ENCODE measurements around the gene EGFR.

The EGFR gene

GRCh38 chr7:55140221-55140940, 121.6 kb downstream of the EGFR start:
- H3K36me3 ChIP-seq (ENCODE audit: control insufficient read depth in 2 of 2, insufficient read depth in 2 of 2, low read length in 2 of 2), result peaks cover 5 to 19% of the 10 kb centered on the region in 2 donors
- no peaks in the 10 kb centered on the region for H3K27me3 ChIP-seq (ENCODE audit: control insufficient read depth in 2 of 2, insufficient read depth in 2 of 2, low read length in 2 of 2)
- H3K9me3 ChIP-seq (ENCODE audit: control insufficient read depth in 2 of 2, low read length in 2 of 2), result no peaks in the 10 kb centered on the region
- H3K4me1 ChIP-seq (ENCODE audit: control insufficient read depth in 2 of 2, insufficient read depth in 2 of 2, low read length in 2 of 2), result no peaks in the 10 kb centered on the region
- no peak overlapping the region for H3K27ac ChIP-seq (ENCODE audit: low read depth in 2 of 2, low read length in 2 of 2)
- no peak overlapping the region for H3K9ac ChIP-seq (ENCODE audit: low read depth in 1 of 2, low read length in 2 of 2)
- H3K4me3 ChIP-seq (ENCODE audit: low read length in 2 of 2), result no peak overlapping the region

DNA sequence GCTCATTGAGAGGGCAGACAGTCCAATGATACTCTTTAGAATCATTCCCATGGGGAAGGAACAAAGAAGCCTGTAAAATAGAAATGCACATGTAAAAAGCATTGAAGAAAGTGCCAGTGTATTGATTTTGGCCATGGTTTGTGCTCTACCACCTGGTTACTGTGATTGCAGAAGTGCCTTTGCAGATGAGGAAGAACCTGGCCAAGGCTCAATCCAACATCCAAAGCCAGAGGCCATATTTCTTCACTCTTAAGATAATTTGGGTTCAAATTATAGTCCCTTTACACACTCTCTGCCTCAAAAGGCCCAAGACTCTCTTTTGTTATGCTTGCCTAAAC, 122.1 kb downstream of the EGFR start:
- no peaks in the 10 kb centered on the region for H3K4me1 ChIP-seq (ENCODE audit: control insufficient read depth in 2 of 2, insufficient read depth in 2 of 2, low read length in 2 of 2)
- no peaks in the 10 kb centered on the region for H3K27me3 ChIP-seq (ENCODE audit: control insufficient read depth in 2 of 2, insufficient read depth in 2 of 2, low read length in 2 of 2)
- no peak overlapping the region for H3K9ac ChIP-seq (ENCODE audit: low read depth in 1 of 2, low read length in 2 of 2)
- H3K9me3 ChIP-seq (ENCODE audit: control insufficient read depth in 2 of 2, low read length in 2 of 2), result no peaks in the 10 kb centered on the region
- peaks cover 5 to 20% of the 10 kb centered on the region in 2 donors for H3K36me3 ChIP-seq (ENCODE audit: control insufficient read depth in 2 of 2, insufficient read depth in 2 of 2, low read length in 2 of 2)
- H3K4me3 ChIP-seq (ENCODE audit: low read length in 2 of 2), result no peak overlapping the region
- no peak overlapping the region for H3K27ac ChIP-seq (ENCODE audit: low read depth in 2 of 2, low read length in 2 of 2)

DNA sequence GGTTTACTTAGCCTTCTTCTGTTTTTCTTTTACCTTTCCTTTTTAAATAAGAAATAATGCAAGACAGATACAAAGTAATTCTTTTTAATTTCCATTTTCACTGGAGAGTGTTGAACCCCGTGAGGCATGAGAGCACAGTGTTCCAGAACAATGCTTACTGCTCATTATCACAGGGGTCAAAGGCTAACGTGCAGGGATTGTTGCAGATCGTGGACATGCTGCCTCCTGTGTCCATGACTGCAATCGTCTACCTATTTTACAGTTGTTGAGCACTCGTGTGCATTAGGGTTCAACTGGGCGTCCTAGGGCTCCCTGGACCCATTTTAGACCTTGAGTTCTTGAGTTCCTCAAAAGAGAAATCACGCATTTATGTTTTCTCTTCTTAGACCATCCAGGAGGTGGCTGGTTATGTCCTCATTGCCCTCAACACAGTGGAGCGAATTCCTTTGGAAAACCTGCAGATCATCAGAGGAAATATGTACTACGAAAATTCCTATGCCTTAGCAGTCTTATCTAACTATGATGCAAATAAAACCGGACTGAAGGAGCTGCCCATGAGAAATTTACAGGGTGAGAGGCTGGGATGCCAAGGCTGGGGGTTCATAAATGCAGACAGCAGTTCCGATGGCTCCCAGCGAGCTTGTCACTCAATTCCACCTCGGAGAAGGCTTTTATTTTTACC, 124.2 kb downstream of the EGFR start:
- H3K4me1 ChIP-seq (ENCODE audit: control insufficient read depth in 2 of 2, insufficient read depth in 2 of 2, low read length in 2 of 2), result no peaks in the 10 kb centered on the region
- peaks cover 0 to 2% of the 10 kb centered on the region in 2 donors for H3K27me3 ChIP-seq (ENCODE audit: control insufficient read depth in 2 of 2, insufficient read depth in 2 of 2, low read length in 2 of 2)
- no peak overlapping the region for H3K9ac ChIP-seq (ENCODE audit: low read depth in 1 of 2, low read length in 2 of 2)
- H3K36me3 ChIP-seq (ENCODE audit: control insufficient read depth in 2 of 2, insufficient read depth in 2 of 2, low read length in 2 of 2), result peaks cover 19 to 35% of the 10 kb centered on the region in 2 donors
- H3K27ac ChIP-seq (ENCODE audit: low read depth in 2 of 2, low read length in 2 of 2), result no peak overlapping the region
- H3K9me3 ChIP-seq (ENCODE audit: control insufficient read depth in 2 of 2, low read length in 2 of 2), result no peaks in the 10 kb centered on the region
- H3K4me3 ChIP-seq (ENCODE audit: low read length in 2 of 2), result no peak overlapping the region

DNA sequence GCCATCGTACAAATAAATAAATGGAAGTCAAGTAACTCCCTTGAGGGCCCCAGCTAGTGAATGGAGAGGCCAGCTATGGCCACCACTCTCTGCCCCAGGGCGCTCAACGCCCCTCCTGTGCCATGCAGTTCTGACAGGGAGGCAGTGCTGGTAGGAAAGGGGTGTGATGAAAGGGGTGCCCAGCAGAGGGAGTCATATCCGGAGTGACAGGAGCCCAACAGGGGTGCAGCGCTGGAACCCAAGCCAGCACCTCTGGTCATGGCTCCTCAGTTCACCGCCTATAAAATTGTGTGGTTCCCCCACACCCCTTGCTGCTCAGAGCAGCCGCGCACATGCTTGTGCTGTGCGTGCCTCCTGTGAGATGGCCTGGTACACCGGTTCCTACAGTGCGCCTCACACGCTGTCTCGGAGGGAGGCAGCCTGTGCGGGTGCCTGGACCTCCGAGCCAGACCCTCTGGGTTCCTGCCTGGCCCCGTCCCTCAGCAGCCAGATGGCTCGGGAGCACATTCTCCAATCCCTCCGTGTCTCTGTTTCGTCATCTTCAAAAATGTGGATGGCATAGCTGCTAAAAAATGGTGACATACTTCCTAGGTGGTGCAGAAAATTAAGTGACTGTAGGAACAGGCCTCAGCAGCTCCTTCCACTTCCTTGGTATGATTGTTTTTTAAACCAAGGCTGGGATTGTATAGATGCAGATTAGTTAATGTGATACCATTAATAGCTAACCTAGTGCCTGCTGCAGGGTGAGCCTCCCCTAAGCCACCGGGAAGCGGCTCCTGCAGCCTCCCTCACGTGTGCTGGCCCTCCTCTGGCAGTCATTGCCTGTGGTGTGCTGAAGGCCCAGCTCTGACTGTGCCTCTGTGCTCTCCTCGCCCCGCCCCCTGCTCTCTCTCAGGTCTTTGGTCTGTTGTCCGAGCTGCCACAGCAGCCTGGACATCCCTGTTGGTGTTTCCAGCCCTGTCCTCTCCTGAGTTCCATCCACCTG, 125.8 kb downstream of the EGFR start:
- Histone ChIP-seq H3K9ac (ENCODE audit: low read depth in 1 of 2, low read length in 2 of 2) (no peak overlapping the region), H3K36me3 (ENCODE audit: control insufficient read depth in 2 of 2, insufficient read depth in 2 of 2, low read length in 2 of 2) (peaks cover 19 to 35% of the 10 kb centered on the region in 2 donors), H3K27ac (ENCODE audit: low read depth in 2 of 2, low read length in 2 of 2) (no peak overlapping the region)

DNA sequence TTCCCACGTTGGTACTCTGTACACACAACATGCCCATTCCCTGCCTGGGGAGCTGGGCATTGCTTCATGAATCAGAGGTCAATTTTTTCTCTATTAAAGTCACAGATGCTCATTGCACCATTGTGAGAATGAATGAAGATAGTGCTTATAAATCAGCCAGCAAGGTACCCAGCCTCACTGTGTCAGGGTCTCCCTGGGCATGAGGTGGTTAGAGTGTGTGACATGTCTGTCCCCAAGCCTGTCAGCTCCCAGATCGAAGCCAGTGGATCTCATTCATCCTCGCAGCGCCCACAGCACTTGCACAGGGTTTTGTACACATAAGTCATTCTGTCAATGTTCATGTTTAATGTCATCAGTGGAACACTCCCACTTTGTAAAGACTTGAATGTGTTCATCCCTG, 126.8 kb downstream of the EGFR start:
- Histone ChIP-seq H3K4me1 (ENCODE audit: control insufficient read depth in 2 of 2, insufficient read depth in 2 of 2, low read length in 2 of 2) (no peaks in the 10 kb centered on the region), H3K4me3 (ENCODE audit: low read length in 2 of 2) (no peak overlapping the region), H3K9me3 (ENCODE audit: control insufficient read depth in 2 of 2, low read length in 2 of 2) (no peaks in the 10 kb centered on the region), H3K36me3 (ENCODE audit: control insufficient read depth in 2 of 2, insufficient read depth in 2 of 2, low read length in 2 of 2) (peaks cover 24 to 36% of the 10 kb centered on the region in 2 donors), H3K9ac (ENCODE audit: low read depth in 1 of 2, low read length in 2 of 2) (no peak overlapping the region), H3K27ac (ENCODE audit: low read depth in 2 of 2, low read length in 2 of 2) (no peak overlapping the region), H3K27me3 (ENCODE audit: control insufficient read depth in 2 of 2, insufficient read depth in 2 of 2, low read length in 2 of 2) (peaks cover 0 to 2% of the 10 kb centered on the region in 2 donors)

More for the DNA sequence above, 125.8 kb downstream of the EGFR start:
- Histone ChIP-seq H3K4me1 (ENCODE audit: control insufficient read depth in 2 of 2, insufficient read depth in 2 of 2, low read length in 2 of 2) (no peaks in the 10 kb centered on the region), H3K27me3 (ENCODE audit: control insufficient read depth in 2 of 2, insufficient read depth in 2 of 2, low read length in 2 of 2) (peaks cover 0 to 2% of the 10 kb centered on the region in 2 donors), H3K4me3 (ENCODE audit: low read length in 2 of 2) (no peak overlapping the region), H3K9me3 (ENCODE audit: control insufficient read depth in 2 of 2, low read length in 2 of 2) (no peaks in the 10 kb centered on the region)

- Histone ChIP-seq H3K9me3 (ENCODE audit: control insufficient read depth in 2 of 2, low read length in 2 of 2) (no peaks in the 10 kb centered on the region), H3K4me1 (ENCODE audit: control insufficient read depth in 2 of 2, insufficient read depth in 2 of 2, low read length in 2 of 2) (no peaks in the 10 kb centered on the region), H3K4me3 (ENCODE audit: low read length in 2 of 2) (no peak overlapping the region), H3K27me3 (ENCODE audit: control insufficient read depth in 2 of 2, insufficient read depth in 2 of 2, low read length in 2 of 2) (peaks cover 0 to 2% of the 10 kb centered on the region in 2 donors), H3K27ac (ENCODE audit: low read depth in 2 of 2, low read length in 2 of 2) (no peak overlapping the region), H3K9ac (ENCODE audit: low read depth in 1 of 2, low read length in 2 of 2) (no peak overlapping the region), H3K36me3 (ENCODE audit: control insufficient read depth in 2 of 2, insufficient read depth in 2 of 2, low read length in 2 of 2) (peaks cover 35 to 38% of the 10 kb centered on the region in 2 donors)
Measured at GRCh38 chr7:55147101-55147500, 128.3 kb downstream of the EGFR start.

DNA sequence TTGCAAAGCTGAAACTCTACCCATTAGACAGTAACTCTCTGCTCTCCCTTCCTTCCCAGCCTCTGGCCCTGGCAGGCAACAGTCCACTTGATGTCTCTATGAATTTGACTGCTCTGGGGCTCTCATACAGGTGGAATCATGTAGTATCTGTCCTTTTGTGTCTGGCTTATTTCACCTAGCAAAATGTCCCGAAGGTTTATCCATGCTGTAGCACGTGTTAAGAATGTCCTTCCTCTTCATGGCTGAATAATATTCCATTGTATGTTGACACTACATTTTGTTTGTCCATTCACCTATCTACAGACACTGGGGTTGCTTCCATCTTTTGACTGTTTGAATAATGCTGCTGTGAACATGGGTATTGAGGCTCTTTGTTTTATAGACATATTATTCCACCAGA, 128.9 kb downstream of the EGFR start:
- Histone ChIP-seq H3K4me3 (ENCODE audit: low read length in 2 of 2) (no peak overlapping the region), H3K36me3 (ENCODE audit: control insufficient read depth in 2 of 2, insufficient read depth in 2 of 2, low read length in 2 of 2) (peaks cover 39 to 42% of the 10 kb centered on the region in 2 donors), H3K27me3 (ENCODE audit: control insufficient read depth in 2 of 2, insufficient read depth in 2 of 2, low read length in 2 of 2) (peaks cover 0 to 2% of the 10 kb centered on the region in 2 donors)

GRCh38 chr7:55148571-55148970, 129.8 kb downstream of the EGFR start:
- Histone ChIP-seq H3K27me3 (ENCODE audit: control insufficient read depth in 2 of 2, insufficient read depth in 2 of 2, low read length in 2 of 2) (peaks cover 0 to 2% of the 10 kb centered on the region in 2 donors), H3K36me3 (ENCODE audit: control insufficient read depth in 2 of 2, insufficient read depth in 2 of 2, low read length in 2 of 2) (peaks cover 42 to 47% of the 10 kb centered on the region in 2 donors), H3K9me3 (ENCODE audit: control insufficient read depth in 2 of 2, low read length in 2 of 2) (no peaks in the 10 kb centered on the region), H3K9ac (ENCODE audit: low read depth in 1 of 2, low read length in 2 of 2) (no peak overlapping the region), H3K4me1 (ENCODE audit: control insufficient read depth in 2 of 2, insufficient read depth in 2 of 2, low read length in 2 of 2) (no peaks in the 10 kb centered on the region), H3K27ac (ENCODE audit: low read depth in 2 of 2, low read length in 2 of 2) (no peak overlapping the region), H3K4me3 (ENCODE audit: low read length in 2 of 2) (no peak overlapping the region)

More for the DNA sequence above, 128.9 kb downstream of the EGFR start:
- no peaks in the 10 kb centered on the region for H3K4me1 ChIP-seq (ENCODE audit: control insufficient read depth in 2 of 2, insufficient read depth in 2 of 2, low read length in 2 of 2)
- no peak overlapping the region for H3K27ac ChIP-seq (ENCODE audit: low read depth in 2 of 2, low read length in 2 of 2)
- no peak overlapping the region for H3K9ac ChIP-seq (ENCODE audit: low read depth in 1 of 2, low read length in 2 of 2)
- H3K9me3 ChIP-seq (ENCODE audit: control insufficient read depth in 2 of 2, low read length in 2 of 2), result no peaks in the 10 kb centered on the region

- H3K27me3 ChIP-seq (ENCODE audit: control insufficient read depth in 2 of 2, insufficient read depth in 2 of 2, low read length in 2 of 2), result peaks cover 0 to 2% of the 10 kb centered on the region in 2 donors
- H3K4me1 ChIP-seq (ENCODE audit: control insufficient read depth in 2 of 2, insufficient read depth in 2 of 2, low read length in 2 of 2), result no peaks in the 10 kb centered on the region
- H3K9ac ChIP-seq (ENCODE audit: low read depth in 1 of 2, low read length in 2 of 2), result no peak overlapping the region
- no peaks in the 10 kb centered on the region for H3K9me3 ChIP-seq (ENCODE audit: control insufficient read depth in 2 of 2, low read length in 2 of 2)
- peaks cover 42 to 49% of the 10 kb centered on the region in 2 donors for H3K36me3 ChIP-seq (ENCODE audit: control insufficient read depth in 2 of 2, insufficient read depth in 2 of 2, low read length in 2 of 2)
- no peak overlapping the region for H3K4me3 ChIP-seq (ENCODE audit: low read length in 2 of 2)
- H3K27ac ChIP-seq (ENCODE audit: low read depth in 2 of 2, low read length in 2 of 2), result no peak overlapping the region
Measured at GRCh38 chr7:55149001-55149400, 130.2 kb downstream of the EGFR start.

All from mucosa of rectum (tissue), 2 donors.